ENCODE measurements around the gene AOPEP. TPM values are rescaled to one million over a fixed set of nuclear protein-coding genes. Genes with fewer than 3 reads are reported as not detected.

Gene AOPEP
- total RNA-seq, 1 donor from 2014 or later = 22.1 TPM

GRCh38 chr9:94786586-94786985, 60.1 kb downstream of the AOPEP start:
- Mint-ChIP-seq H3K4me1 (ENCODE audit: unreplicated experiment) (no peaks in the 10 kb centered on the region), H3K27ac (ENCODE audit: unreplicated experiment) (no peak overlapping the region), H3K36me3 (ENCODE audit: low read depth, unreplicated experiment) (no peaks in the 10 kb centered on the region), H3K9me3 (ENCODE audit: unreplicated experiment) (no peaks in the 10 kb centered on the region), H3K27me3 (ENCODE audit: unreplicated experiment) (no peaks in the 10 kb centered on the region), H3K4me3 (ENCODE audit: unreplicated experiment) (no peak overlapping the region)
- no peak for DNase-seq (ENCODE audit: low spot score)
- no peak for TF ChIP-seq CTCF (IDR thresholded peaks at IDR 0.05; ENCODE audit: unreplicated experiment)

GRCh38 chr9:94787266-94787665, 60.8 kb downstream of the AOPEP start:
- no peak for DNase-seq (ENCODE audit: low spot score)
- Mint-ChIP-seq H3K27ac (ENCODE audit: unreplicated experiment) (no peak overlapping the region), H3K4me1 (ENCODE audit: unreplicated experiment) (no peaks in the 10 kb centered on the region), H3K9me3 (ENCODE audit: unreplicated experiment) (no peaks in the 10 kb centered on the region), H3K27me3 (ENCODE audit: unreplicated experiment) (no peaks in the 10 kb centered on the region), H3K4me3 (ENCODE audit: unreplicated experiment) (no peak overlapping the region), H3K36me3 (ENCODE audit: low read depth, unreplicated experiment) (peaks cover under 1% of the 10 kb centered on the region)
- no peak for TF ChIP-seq CTCF (IDR thresholded peaks at IDR 0.05; ENCODE audit: unreplicated experiment)

- no peak for TF ChIP-seq CTCF (IDR thresholded peaks at IDR 0.05; ENCODE audit: unreplicated experiment)
- Mint-ChIP-seq H3K27me3 (ENCODE audit: unreplicated experiment) (no peaks in the 10 kb centered on the region), H3K27ac (ENCODE audit: unreplicated experiment) (no peak overlapping the region), H3K9me3 (ENCODE audit: unreplicated experiment) (no peaks in the 10 kb centered on the region), H3K36me3 (ENCODE audit: low read depth, unreplicated experiment) (peaks cover 6% of the 10 kb centered on the region), H3K4me3 (ENCODE audit: unreplicated experiment) (no peak overlapping the region), H3K4me1 (ENCODE audit: unreplicated experiment) (no peaks in the 10 kb centered on the region)
- DNase-seq (ENCODE audit: low spot score) = no peak
These were observed 62.1 kb downstream of the AOPEP start for GRCh38 chr9:94788570-94789105.

- H3K9me3 Mint-ChIP-seq (ENCODE audit: unreplicated experiment) = no peaks in the 10 kb centered on the region
- no peak overlapping the region for H3K4me3 Mint-ChIP-seq (ENCODE audit: unreplicated experiment)
- H3K27me3 Mint-ChIP-seq (ENCODE audit: unreplicated experiment) = no peaks in the 10 kb centered on the region
- peaks cover 6% of the 10 kb centered on the region for H3K36me3 Mint-ChIP-seq (ENCODE audit: low read depth, unreplicated experiment)
- no peak for TF ChIP-seq CTCF (IDR thresholded peaks at IDR 0.05; ENCODE audit: unreplicated experiment)
- H3K4me1 Mint-ChIP-seq (ENCODE audit: unreplicated experiment) = no peaks in the 10 kb centered on the region
- no peak overlapping the region for H3K27ac Mint-ChIP-seq (ENCODE audit: unreplicated experiment)
- DNase-seq (ENCODE audit: low spot score) = no peak
These were observed 64.9 kb downstream of the AOPEP start for GRCh38 chr9:94791435-94791834.

- H3K27me3 Mint-ChIP-seq (ENCODE audit: unreplicated experiment) = no peaks in the 10 kb centered on the region
- H3K4me3 Mint-ChIP-seq (ENCODE audit: unreplicated experiment) = no peak overlapping the region
- H3K36me3 Mint-ChIP-seq (ENCODE audit: low read depth, unreplicated experiment) = peaks cover 6% of the 10 kb centered on the region
- TF ChIP-seq CTCF (IDR thresholded peaks at IDR 0.05; ENCODE audit: unreplicated experiment) = no peak
- DNase-seq (ENCODE audit: low spot score) = no peak
- no peaks in the 10 kb centered on the region for H3K4me1 Mint-ChIP-seq (ENCODE audit: unreplicated experiment)
- H3K9me3 Mint-ChIP-seq (ENCODE audit: unreplicated experiment) = no peaks in the 10 kb centered on the region
- H3K27ac Mint-ChIP-seq (ENCODE audit: unreplicated experiment) = no peak overlapping the region
These were observed 66.0 kb downstream of the AOPEP start for GRCh38 chr9:94792511-94792910.
